HG02938 (cell line): ENCODE results near the gene GNPAT.

ENCODE experiments used
- ATAC-seq: cut with Tn5 transposase; IDR thresholded peaks from one replicate; pipeline ENCODE4 v1.9.1; 2021; ENCODE audit warnings: mild to moderate bottlenecking, moderate library complexity; ENCODE audit not compliant: unreplicated experiment

Gene GNPAT

GRCh38 chr1:231240883-231241735 is at the start of gene GNPAT:
GNPAT (plus strand) TSS chr1:231241212; CDS start chr1:231241379, 167 bp downstream.
- ATAC-seq = peak; percentile 89

- no peak for ATAC-seq
Observed at GRCh38 chr1:231192620-231193163, 48.3 kb upstream of the GNPAT start.

- ATAC-seq = no peak
Observed at GRCh38 chr1:231193710-231194340, 47.2 kb upstream of the GNPAT start.

- no peak for ATAC-seq
Observed at GRCh38 chr1:231194476-231194842, 46.6 kb upstream of the GNPAT start.

GRCh38 chr1:231194843-231195516 is 46.0 kb upstream of the GNPAT start:
- no peak for ATAC-seq

- ATAC-seq = no peak
Observed at GRCh38 chr1:231196307-231196706, 44.7 kb upstream of the GNPAT start.

GRCh38 chr1:231196728-231197127 is 44.3 kb upstream of the GNPAT start:
- ATAC-seq = no peak

GRCh38 chr1:231199868-231200267 is 41.1 kb upstream of the GNPAT start:
- ATAC-seq = no peak

- no peak for ATAC-seq
Observed at GRCh38 chr1:231200388-231201031, 40.5 kb upstream of the GNPAT start.

- no peak for ATAC-seq
Observed at GRCh38 chr1:231201375-231201978, 39.5 kb upstream of the GNPAT start.

GRCh38 chr1:231201979-231202633 is 38.9 kb upstream of the GNPAT start:
- no peak for ATAC-seq

- ATAC-seq = no peak
Observed at GRCh38 chr1:231203259-231204057, 37.6 kb upstream of the GNPAT start.

GRCh38 chr1:231206856-231207255 is 34.2 kb upstream of the GNPAT start:
- ATAC-seq = no peak

GRCh38 chr1:231207437-231207836 is 33.6 kb upstream of the GNPAT start:
- ATAC-seq = no peak

GRCh38 chr1:231208980-231209379 is 32.0 kb upstream of the GNPAT start:
- no peak for ATAC-seq

GRCh38 chr1:231209531-231209930 is 31.5 kb upstream of the GNPAT start:
- no peak for ATAC-seq

- ATAC-seq = no peak
Observed at GRCh38 chr1:231210126-231210525, 30.9 kb upstream of the GNPAT start.

- ATAC-seq = peak; percentile 92
Observed at GRCh38 chr1:231211005-231211857, 29.8 kb upstream of the GNPAT start.
